ENCODE measurements around the gene SUCLG2. TPM values are rescaled to one million over a fixed set of nuclear protein-coding genes. Genes with fewer than 3 reads are reported as not detected.

Gene SUCLG2
- polyA plus RNA-seq, 1 donor: 143 TPM

- H3K27ac ChIP-seq (ENCODE audit: low read length): no peak overlapping the region
- H3K4me1 ChIP-seq (ENCODE audit: control insufficient read depth, insufficient read depth, low read length): no peaks in the 10 kb centered on the region
- 100% methylated on average over 1 of the region's 1 CpG for WGBS (ENCODE audit: insufficient coverage, low lambda C conversion rate)
- peaks cover 10% of the 10 kb centered on the region for H3K36me3 ChIP-seq (ENCODE audit: control insufficient read depth, insufficient read depth, low read length)
- no peak for DNase-seq
- H3K27me3 ChIP-seq (ENCODE audit: control insufficient read depth, insufficient read depth, low read length): no peaks in the 10 kb centered on the region
- no peaks in the 10 kb centered on the region for H3K9me3 ChIP-seq (ENCODE audit: control insufficient read depth, low read depth, low read length)
- H3K4me3 ChIP-seq (ENCODE audit: low read length): no peak overlapping the region
Measured at GRCh38 chr3:67470207-67470606, 184.2 kb downstream of the SUCLG2 start.

- Histone ChIP-seq H3K4me1 (ENCODE audit: control insufficient read depth, insufficient read depth, low read length) (no peaks in the 10 kb centered on the region), H3K36me3 (ENCODE audit: control insufficient read depth, insufficient read depth, low read length) (peaks cover 3% of the 10 kb centered on the region), H3K27me3 (ENCODE audit: control insufficient read depth, insufficient read depth, low read length) (no peaks in the 10 kb centered on the region), H3K27ac (ENCODE audit: low read length) (no peak overlapping the region), H3K9me3 (ENCODE audit: control insufficient read depth, low read depth, low read length) (no peaks in the 10 kb centered on the region), H3K4me3 (ENCODE audit: low read length) (no peak overlapping the region)
- DNase-seq: no peak
- WGBS (ENCODE audit: insufficient coverage, low lambda C conversion rate): 92% methylated on average over 2 of the region's 4 CpGs
Measured at GRCh38 chr3:67468511-67468910, 185.9 kb downstream of the SUCLG2 start.

- no CpG with 5 or more reads among the region's 2 CpGs for WGBS (ENCODE audit: insufficient coverage, low lambda C conversion rate)
- H3K27me3 ChIP-seq (ENCODE audit: control insufficient read depth, insufficient read depth, low read length): no peaks in the 10 kb centered on the region
- DNase-seq: no peak
- H3K36me3 ChIP-seq (ENCODE audit: control insufficient read depth, insufficient read depth, low read length): no peaks in the 10 kb centered on the region
- no peaks in the 10 kb centered on the region for H3K9me3 ChIP-seq (ENCODE audit: control insufficient read depth, low read depth, low read length)
- H3K4me3 ChIP-seq (ENCODE audit: low read length): no peak overlapping the region
- H3K4me1 ChIP-seq (ENCODE audit: control insufficient read depth, insufficient read depth, low read length): no peaks in the 10 kb centered on the region
- no peak overlapping the region for H3K27ac ChIP-seq (ENCODE audit: low read length)
Measured at GRCh38 chr3:67463656-67464055, 190.8 kb downstream of the SUCLG2 start.

- Histone ChIP-seq H3K27me3 (ENCODE audit: control insufficient read depth, insufficient read depth, low read length) (no peaks in the 10 kb centered on the region), H3K9me3 (ENCODE audit: control insufficient read depth, low read depth, low read length) (no peaks in the 10 kb centered on the region)
Measured at GRCh38 chr3:67462187-67462586, 192.2 kb downstream of the SUCLG2 start.

GRCh38 chr3:67461667-67462142 is 192.7 kb downstream of the SUCLG2 start:
- DNase-seq: no peak
- no peaks in the 10 kb centered on the region for H3K36me3 ChIP-seq (ENCODE audit: control insufficient read depth, insufficient read depth, low read length)
- WGBS (ENCODE audit: insufficient coverage, low lambda C conversion rate): no CpG with 5 or more reads among the region's 3 CpGs
- H3K27me3 ChIP-seq (ENCODE audit: control insufficient read depth, insufficient read depth, low read length): no peaks in the 10 kb centered on the region
- H3K9me3 ChIP-seq (ENCODE audit: control insufficient read depth, low read depth, low read length): no peaks in the 10 kb centered on the region
- no peaks in the 10 kb centered on the region for H3K4me1 ChIP-seq (ENCODE audit: control insufficient read depth, insufficient read depth, low read length)
- H3K4me3 ChIP-seq (ENCODE audit: low read length): no peak overlapping the region
- H3K27ac ChIP-seq (ENCODE audit: low read length): no peak overlapping the region

More at GRCh38 chr3:67462187-67462586, 192.2 kb downstream of the SUCLG2 start:
- WGBS (ENCODE audit: insufficient coverage, low lambda C conversion rate): 100% methylated on average over 1 of the region's 5 CpGs
- DNase-seq: no peak
- H3K4me1 ChIP-seq (ENCODE audit: control insufficient read depth, insufficient read depth, low read length): no peaks in the 10 kb centered on the region
- H3K27ac ChIP-seq (ENCODE audit: low read length): no peak overlapping the region
- no peaks in the 10 kb centered on the region for H3K36me3 ChIP-seq (ENCODE audit: control insufficient read depth, insufficient read depth, low read length)
- H3K4me3 ChIP-seq (ENCODE audit: low read length): no peak overlapping the region

- no peak overlapping the region for H3K27ac ChIP-seq (ENCODE audit: low read length)
- H3K36me3 ChIP-seq (ENCODE audit: control insufficient read depth, insufficient read depth, low read length): no peaks in the 10 kb centered on the region
- no peak for DNase-seq
- H3K4me3 ChIP-seq (ENCODE audit: low read length): no peak overlapping the region
- H3K9me3 ChIP-seq (ENCODE audit: control insufficient read depth, low read depth, low read length): no peaks in the 10 kb centered on the region
- H3K4me1 ChIP-seq (ENCODE audit: control insufficient read depth, insufficient read depth, low read length): no peaks in the 10 kb centered on the region
- H3K27me3 ChIP-seq (ENCODE audit: control insufficient read depth, insufficient read depth, low read length): no peaks in the 10 kb centered on the region
- 100% methylated on average over 3 of the region's 8 CpGs for WGBS (ENCODE audit: insufficient coverage, low lambda C conversion rate)
Measured at GRCh38 chr3:67460841-67461510, 193.4 kb downstream of the SUCLG2 start.

GRCh38 chr3:67459796-67460195 is 194.6 kb downstream of the SUCLG2 start:
- 80% methylated on average over 1 of the region's 2 CpGs for WGBS (ENCODE audit: insufficient coverage, low lambda C conversion rate)
- H3K9me3 ChIP-seq (ENCODE audit: control insufficient read depth, low read depth, low read length): no peaks in the 10 kb centered on the region
- DNase-seq: no peak
- H3K27ac ChIP-seq (ENCODE audit: low read length): no peak overlapping the region
- no peaks in the 10 kb centered on the region for H3K36me3 ChIP-seq (ENCODE audit: control insufficient read depth, insufficient read depth, low read length)
- H3K4me1 ChIP-seq (ENCODE audit: control insufficient read depth, insufficient read depth, low read length): no peaks in the 10 kb centered on the region
- H3K4me3 ChIP-seq (ENCODE audit: low read length): no peak overlapping the region
- no peaks in the 10 kb centered on the region for H3K27me3 ChIP-seq (ENCODE audit: control insufficient read depth, insufficient read depth, low read length)

- Histone ChIP-seq H3K36me3 (ENCODE audit: control insufficient read depth, insufficient read depth, low read length) (no peaks in the 10 kb centered on the region), H3K27ac (ENCODE audit: low read length) (no peak overlapping the region), H3K9me3 (ENCODE audit: control insufficient read depth, low read depth, low read length) (no peaks in the 10 kb centered on the region), H3K27me3 (ENCODE audit: control insufficient read depth, insufficient read depth, low read length) (no peaks in the 10 kb centered on the region), H3K4me1 (ENCODE audit: control insufficient read depth, insufficient read depth, low read length) (no peaks in the 10 kb centered on the region), H3K4me3 (ENCODE audit: low read length) (no peak overlapping the region)
- 100% methylated on average over 3 of the region's 4 CpGs for WGBS (ENCODE audit: insufficient coverage, low lambda C conversion rate)
- no peak for DNase-seq
Measured at GRCh38 chr3:67458896-67459530, 195.4 kb downstream of the SUCLG2 start.

- DNase-seq: no peak
- Histone ChIP-seq H3K4me3 (ENCODE audit: low read length) (no peak overlapping the region), H3K27me3 (ENCODE audit: control insufficient read depth, insufficient read depth, low read length) (no peaks in the 10 kb centered on the region), H3K9me3 (ENCODE audit: control insufficient read depth, low read depth, low read length) (no peaks in the 10 kb centered on the region), H3K27ac (ENCODE audit: low read length) (no peak overlapping the region), H3K4me1 (ENCODE audit: control insufficient read depth, insufficient read depth, low read length) (no peaks in the 10 kb centered on the region), H3K36me3 (ENCODE audit: control insufficient read depth, insufficient read depth, low read length) (no peaks in the 10 kb centered on the region)
- no CpG with 5 or more reads among the region's 5 CpGs for WGBS (ENCODE audit: insufficient coverage, low lambda C conversion rate)
Measured at GRCh38 chr3:67458408-67458807, 196.0 kb downstream of the SUCLG2 start.

GRCh38 chr3:67453628-67454027 is 200.8 kb downstream of the SUCLG2 start:
- H3K27ac ChIP-seq (ENCODE audit: low read length): no peak overlapping the region
- no peaks in the 10 kb centered on the region for H3K9me3 ChIP-seq (ENCODE audit: control insufficient read depth, low read depth, low read length)
- no peak for DNase-seq
- H3K4me1 ChIP-seq (ENCODE audit: control insufficient read depth, insufficient read depth, low read length): no peaks in the 10 kb centered on the region
- no CpG with 5 or more reads among the region's 3 CpGs for WGBS (ENCODE audit: insufficient coverage, low lambda C conversion rate)
- H3K36me3 ChIP-seq (ENCODE audit: control insufficient read depth, insufficient read depth, low read length): no peaks in the 10 kb centered on the region
- H3K4me3 ChIP-seq (ENCODE audit: low read length): no peak overlapping the region
- no peaks in the 10 kb centered on the region for H3K27me3 ChIP-seq (ENCODE audit: control insufficient read depth, insufficient read depth, low read length)

GRCh38 chr3:67450153-67450552 is 204.3 kb downstream of the SUCLG2 start:
- no CpG with 5 or more reads among the region's 4 CpGs for WGBS (ENCODE audit: insufficient coverage, low lambda C conversion rate)
- Histone ChIP-seq H3K4me1 (ENCODE audit: control insufficient read depth, insufficient read depth, low read length) (no peaks in the 10 kb centered on the region), H3K4me3 (ENCODE audit: low read length) (no peak overlapping the region), H3K9me3 (ENCODE audit: control insufficient read depth, low read depth, low read length) (no peaks in the 10 kb centered on the region), H3K27ac (ENCODE audit: low read length) (no peak overlapping the region), H3K27me3 (ENCODE audit: control insufficient read depth, insufficient read depth, low read length) (no peaks in the 10 kb centered on the region), H3K36me3 (ENCODE audit: control insufficient read depth, insufficient read depth, low read length) (no peaks in the 10 kb centered on the region)
- no peak for DNase-seq
